Adrenal gland (tissue), 5 donors: ENCODE results near the gene SLC25A24.
"Not testable (repeated sequence)": the region's sequence is repeated elsewhere in the genome, so short reads cannot be mapped to it uniquely, and the experiment has no call there.

ENCODE experiments used
- CTCF ChIP-seq, 6 experiments: fragments of 450-650 bp in 4 of 6; fragments of 200-600 bp in 2 of 6; sonication (generic) in 1 of 6; IDR thresholded peaks; 1 replicate in 5 of 6; 2 replicates in 1 of 6; pipeline versions ENCODE4 v1.5.1 to v1.8.0; 2016 to 2021; ENCODE audit warnings: antibody characterized with exemption in 6 of 6, mild to moderate bottlenecking in 2 of 6, moderate library complexity in 1 of 6
- POLR2A ChIP-seq, 2 donors: fragments of 450-650 bp; IDR thresholded peaks; one replicate each; pipeline ENCODE4 v1.6.1; 2017; ENCODE audit warnings: antibody characterized with exemption in 2 of 2, mild to moderate bottlenecking in 2 of 2, moderate library complexity in 1 of 2
- donor health status: DM: no; HTN: no; CAD: no.

DNA sequence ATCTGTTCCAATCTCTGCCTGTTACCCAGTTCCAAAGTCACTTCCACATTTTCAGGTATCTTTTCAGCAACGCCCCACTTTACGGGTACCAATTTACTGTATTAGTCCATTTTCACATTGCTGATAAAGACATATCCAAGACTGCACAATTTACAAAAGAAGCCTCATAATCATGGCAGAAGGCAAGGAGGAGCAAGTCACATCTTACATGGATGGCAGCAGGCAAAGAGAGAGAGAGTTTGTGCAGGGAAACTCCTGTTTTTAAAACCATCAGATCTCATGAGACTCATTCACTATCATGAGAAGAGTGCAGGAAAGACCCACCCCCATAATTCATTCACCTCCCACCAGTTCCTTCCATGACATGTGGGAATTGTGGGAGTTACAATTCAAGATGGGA, 67.0 kb downstream of the SLC25A24 start:
- not testable (repeated sequence) for TF ChIP-seq CTCF, POLR2A (IDR thresholded peaks at IDR 0.05)
